HG03045 (cell line): ENCODE data around the gene ARHGEF19.
"Not testable (repeated sequence)": the region's sequence is repeated elsewhere in the genome, so short reads cannot be mapped to it uniquely, and the experiment has no call there.

Experiments
- ATAC-seq: cut with Tn5 transposase; IDR thresholded peaks from one replicate; pipeline ENCODE4 v1.9.1; 2021; ENCODE audit warnings: mild to moderate bottlenecking, moderate library complexity; ENCODE audit not compliant: unreplicated experiment

The ARHGEF19 gene

DNA sequence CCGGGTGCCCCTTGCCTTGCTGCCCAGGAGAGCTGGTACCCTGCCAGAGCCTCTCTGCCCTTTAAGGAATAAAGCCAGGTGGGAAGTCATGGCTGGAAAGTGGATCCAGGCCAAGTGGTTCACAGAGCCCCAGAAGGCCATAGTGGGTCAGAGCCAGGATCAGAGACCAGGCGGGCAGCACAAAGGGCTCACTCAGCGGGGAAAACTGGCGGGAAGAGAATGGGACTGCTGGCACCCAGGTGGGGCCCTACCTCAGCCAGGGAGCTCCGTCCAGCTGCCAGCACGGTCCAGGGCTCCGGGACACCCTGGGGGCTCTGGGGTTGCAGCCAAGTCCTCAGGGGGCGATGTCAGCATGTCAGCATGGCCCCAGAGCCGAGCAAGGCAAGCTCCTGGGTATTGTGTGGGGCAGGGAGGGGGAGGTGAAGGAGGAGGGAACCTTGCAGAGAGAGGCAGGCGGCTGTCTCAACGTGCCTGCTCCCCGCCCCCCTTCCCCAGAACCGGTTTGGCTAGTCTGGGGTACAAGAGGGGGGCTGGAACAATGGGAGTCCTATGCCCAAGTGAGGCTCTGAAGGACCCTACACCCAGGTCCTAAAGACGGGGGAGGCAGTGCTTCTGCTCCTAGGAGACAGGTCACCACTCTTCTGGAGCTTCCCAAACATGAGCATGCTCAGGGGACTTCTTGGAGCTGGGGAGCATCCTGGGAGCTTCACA is at the start of gene ARHGEF19:
TSS of gene ARHGEF19 (minus strand) at position 402 of the 711 bp plus-strand sequence. CDS start 3,598 bp downstream, outside the sequence.
- no peak for ATAC-seq

DNA sequence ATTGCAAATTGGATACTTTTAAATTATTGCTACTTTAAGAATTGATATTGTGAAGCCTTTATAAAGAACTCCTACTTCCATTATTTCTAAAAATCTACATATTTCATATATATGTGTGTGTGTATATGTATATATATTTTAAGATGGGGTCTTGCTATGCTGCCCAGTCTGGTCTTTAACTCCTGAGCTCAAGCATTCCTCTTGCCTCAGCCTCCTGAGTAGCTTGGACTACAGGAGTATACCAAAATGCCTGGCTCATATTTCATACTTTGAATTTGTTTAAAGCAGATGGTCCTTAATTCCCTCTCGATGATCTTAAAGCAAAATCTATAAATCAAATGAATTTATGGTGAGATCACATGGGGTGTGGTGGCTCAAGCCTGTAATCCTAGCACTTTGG is 49.6 kb upstream of the ARHGEF19 start:
- no peak for ATAC-seq

DNA sequence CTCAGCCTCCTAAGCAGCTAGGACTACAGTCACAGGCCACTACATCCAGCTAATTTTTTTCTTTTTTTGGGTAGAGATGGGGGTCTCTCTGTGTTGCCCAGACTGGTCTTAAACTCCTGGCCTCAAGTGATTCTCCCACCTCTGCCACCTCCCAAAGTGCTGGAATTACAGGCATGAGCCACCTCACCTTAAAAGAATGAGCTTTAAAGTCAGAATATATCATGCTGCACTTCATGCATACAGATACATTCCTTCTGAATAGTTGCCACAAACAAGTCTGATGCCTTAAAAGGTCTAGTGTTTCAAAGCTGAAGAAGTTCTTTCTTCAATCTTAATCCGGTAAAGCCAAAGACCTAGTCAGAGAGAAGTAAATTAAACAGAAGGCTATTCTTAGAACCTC is 48.4 kb upstream of the ARHGEF19 start:
- ATAC-seq: no peak

DNA sequence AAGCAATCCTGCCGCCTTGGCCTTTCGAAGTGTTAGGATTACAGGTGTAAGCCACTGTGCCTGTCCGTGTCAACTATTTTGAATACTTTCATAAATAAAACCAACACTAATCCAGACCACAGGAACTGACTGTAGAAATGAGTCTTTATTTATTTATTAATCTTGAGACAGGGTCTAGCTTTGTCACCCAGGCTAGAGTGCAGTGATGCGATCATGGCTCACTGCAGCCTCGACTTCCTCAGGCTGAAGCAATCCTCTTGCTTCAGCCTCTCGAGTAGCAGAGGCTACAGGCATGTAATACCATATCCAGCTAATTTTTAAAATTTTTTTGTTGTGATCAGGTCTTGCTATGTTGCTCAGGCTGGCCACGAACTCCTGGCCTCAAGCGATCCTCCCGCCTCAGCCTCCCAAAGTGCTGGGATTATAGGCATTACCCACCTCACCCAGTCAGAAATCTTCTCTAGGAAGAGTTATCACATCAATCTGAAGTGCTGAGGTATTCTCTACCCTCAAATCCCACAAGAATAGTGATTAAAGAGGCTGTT is 46.2 kb upstream of the ARHGEF19 start:
- ATAC-seq: no peak

DNA sequence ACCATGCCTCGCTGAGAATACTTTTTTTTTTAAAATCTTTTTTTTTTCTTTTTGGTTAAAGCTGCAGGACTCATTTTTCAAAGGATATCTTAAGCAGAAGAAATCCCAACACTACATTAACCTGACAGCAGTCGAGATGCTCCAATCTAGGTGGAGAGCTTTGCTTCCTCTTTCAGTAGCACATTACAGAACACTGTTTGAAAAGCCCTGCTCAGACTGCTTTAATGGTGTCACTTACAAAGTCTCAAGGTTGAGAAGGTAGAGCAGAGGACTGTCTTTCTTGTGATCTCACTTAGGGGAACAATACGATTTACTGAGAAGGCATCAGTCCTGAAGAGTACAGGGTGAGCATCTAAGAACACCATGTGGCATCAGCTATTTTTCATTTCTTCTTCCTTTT is 45.5 kb upstream of the ARHGEF19 start:
- no peak for ATAC-seq

DNA sequence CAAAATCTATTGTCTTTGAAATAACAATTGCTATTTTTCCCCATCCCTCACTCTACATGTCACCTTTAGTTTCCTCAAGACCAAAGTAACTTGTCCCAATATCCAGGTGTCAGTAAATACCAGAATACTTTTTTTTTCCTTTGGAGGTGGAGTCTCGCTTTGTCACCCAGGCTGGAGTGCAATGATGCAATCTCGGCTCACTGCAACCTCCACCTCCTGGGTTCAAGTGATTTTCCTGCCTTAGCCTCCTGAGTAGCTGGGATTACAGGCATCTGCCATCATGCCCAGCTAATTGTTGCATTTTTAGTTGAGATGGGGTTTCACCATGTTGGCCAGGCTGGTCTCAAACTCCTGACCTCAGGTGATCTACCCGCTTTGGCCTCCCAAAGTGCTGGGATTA is 45.1 kb upstream of the ARHGEF19 start:
- ATAC-seq: not testable (repeated sequence)

DNA sequence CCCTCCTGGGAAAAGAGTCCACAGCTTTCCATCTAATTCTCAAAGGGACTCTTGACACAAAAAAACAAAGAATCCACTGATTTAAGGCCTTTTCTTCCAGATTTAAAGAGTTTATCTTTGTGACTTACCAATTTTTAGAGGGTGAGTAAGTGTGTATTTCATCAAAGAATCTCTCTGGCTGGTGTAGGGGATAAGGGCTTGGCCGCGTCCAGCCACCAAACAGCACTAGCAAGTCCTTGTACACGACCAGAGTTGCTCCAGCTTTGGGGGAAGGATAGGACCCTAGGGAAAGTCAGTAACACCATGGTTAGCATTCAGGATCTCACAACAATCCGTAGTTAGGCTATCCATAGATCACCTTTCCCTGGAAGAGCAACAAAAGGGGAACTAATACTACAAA is 44.0 kb upstream of the ARHGEF19 start:
- no peak for ATAC-seq

DNA sequence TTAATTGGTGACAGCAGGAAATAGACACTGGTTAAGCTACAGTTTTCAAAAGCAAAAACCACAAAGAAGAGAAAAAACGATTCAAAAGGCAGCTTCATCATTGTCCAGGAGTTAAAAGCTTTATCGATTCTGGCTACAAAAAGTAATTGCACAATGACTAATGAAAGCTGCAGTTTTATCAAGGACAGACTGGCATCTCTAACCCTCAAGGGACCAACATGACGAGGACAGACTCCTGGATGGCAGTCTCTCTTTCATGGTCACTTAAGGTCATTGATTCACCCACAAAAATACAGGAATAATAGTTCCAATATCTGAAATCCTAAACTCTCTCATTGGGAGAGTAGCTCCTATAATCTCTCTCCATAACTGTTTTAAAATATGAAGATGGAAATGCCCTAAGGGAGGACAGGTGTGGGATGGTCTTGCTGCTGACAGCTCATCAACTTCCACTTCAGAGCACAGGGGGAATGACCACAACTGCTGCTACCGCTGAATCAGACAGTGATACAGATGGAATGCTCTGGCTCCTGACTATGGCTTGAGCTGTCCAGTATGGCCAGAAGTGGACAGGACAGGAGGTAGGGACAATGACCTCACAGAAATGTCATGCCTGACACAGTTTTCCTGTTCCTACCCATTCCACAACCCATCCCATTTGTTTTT is 41.9 kb upstream of the ARHGEF19 start:
- no peak for ATAC-seq

DNA sequence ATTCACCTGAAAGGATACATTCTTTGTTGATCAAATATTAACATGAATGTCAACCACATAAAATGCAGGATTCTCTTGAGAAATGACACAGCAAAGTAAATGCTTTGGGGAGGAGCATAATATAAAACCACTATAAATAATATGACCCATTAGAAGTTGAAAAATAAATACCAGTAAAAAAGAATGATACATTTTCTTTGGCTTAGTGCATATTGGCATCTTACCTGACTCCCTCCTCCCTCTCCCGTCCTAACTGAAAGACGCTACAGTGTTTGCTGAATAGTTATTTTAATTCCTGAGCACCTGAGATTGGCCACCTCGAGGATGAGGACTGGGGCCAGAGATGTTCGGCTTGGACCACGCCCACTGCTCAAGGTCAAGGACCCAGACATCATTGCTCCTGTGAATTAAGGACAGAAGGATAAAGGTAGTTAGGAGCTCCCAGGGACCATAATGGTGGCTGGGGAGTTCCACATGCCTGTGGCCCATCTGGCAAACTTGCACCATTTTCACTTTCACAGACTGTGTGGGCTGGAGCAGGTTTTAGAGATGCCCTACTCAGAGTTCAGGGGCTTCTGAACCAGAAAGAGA is 41.0 kb upstream of the ARHGEF19 start:
- ATAC-seq: no peak

DNA sequence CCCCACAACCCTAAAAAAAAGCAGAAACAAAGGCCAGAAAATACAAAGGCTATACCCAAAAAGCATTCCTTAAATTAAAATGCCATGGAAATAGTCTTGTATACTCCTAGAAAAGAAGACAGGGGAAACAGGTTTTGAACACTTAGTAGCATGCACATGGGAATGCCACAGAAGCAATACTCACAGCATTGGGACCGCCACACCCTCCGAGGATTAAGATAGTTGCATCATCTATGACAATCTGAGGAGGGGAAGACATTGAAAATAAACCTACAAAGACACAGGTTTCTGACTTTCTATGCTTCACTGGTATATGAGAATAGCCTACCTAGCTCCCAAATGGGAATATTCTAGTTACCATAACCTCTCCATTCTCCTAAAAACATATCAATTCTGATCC is 40.5 kb upstream of the ARHGEF19 start:
- no peak for ATAC-seq

DNA sequence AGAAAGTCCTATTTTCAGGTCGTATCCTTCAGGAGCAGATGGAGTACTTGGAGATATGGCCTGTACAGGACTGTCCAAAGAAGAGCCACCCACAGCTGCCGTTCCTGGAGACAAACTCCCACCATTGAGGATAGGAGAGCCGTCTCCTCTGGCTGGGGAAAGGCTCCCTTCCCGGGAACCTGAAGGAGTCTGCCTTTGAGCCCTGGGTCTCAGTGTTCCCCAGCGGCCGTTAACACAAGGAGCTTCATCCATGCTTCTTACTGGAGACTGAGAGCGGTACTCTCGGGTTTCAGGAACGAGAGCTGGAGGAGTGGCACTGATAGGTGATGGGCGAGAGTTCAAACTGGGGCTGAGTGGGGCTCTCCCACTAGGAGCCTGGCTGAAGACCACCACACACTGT is 38.9 kb upstream of the ARHGEF19 start:
- ATAC-seq: no peak

DNA sequence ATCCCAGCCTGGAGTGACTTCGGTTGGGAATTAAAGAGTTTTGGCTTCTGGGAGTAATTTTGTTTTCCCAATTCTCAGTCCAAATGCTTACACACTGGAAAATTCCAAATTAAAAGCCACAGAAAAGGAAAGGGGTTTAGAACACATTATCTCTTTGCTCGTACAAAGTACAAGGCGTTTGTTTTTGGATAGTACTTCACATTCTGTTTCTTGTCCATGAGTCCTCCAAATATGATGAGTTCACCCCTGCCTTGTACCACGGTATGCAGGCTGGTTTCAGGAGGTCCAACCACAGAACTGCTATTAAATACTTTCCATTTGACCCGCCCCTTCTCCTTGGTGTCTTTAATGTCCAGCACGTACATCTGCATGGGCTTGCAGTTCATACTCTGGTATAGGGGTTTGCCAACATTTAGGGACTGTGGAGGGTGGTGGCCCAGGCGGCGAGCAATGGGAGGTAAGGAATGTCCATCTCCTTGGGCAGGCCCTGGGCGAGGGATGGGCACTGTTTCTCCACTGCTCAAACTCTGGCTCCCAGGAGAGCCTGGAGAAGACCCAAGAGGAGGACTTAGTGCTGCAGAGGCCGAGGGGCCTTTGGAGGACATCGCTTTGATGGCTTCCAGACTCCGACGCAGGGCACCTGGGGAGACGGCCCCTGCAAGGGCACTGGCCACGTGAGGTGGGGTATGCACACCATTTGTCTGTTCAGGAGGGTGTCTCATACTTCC is 38.2 kb upstream of the ARHGEF19 start:
- no peak for ATAC-seq

DNA sequence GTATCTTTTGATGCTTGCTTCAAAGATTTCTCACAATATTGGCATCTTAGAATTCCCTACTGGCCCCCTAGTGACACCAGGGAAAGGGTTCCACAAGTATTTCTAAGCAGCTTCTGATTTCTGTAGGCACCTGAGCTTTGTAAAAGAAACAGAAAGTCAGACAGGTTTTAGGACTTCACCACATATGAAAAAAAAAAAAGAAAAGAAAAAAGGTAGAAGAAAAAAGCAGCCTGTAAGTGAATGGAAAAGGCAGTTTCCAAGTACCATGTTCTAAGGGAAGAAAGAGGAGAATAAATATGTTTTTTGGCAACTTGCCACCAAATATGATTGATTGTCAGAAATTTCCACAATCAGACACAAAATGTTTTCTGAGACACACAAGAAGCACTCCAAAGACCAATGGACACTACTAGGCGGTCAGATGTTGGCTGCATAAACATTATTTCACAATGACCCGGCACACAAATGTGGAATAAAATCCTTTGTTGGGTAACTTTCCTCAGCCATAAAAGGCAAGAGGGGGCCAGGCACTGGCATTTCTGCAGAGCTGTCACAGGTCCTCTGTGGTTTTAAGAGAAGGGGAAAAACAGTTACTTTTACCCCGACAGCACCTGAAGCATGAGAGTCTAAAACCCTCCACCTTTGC is 37.3 kb upstream of the ARHGEF19 start:
- ATAC-seq: no peak

DNA sequence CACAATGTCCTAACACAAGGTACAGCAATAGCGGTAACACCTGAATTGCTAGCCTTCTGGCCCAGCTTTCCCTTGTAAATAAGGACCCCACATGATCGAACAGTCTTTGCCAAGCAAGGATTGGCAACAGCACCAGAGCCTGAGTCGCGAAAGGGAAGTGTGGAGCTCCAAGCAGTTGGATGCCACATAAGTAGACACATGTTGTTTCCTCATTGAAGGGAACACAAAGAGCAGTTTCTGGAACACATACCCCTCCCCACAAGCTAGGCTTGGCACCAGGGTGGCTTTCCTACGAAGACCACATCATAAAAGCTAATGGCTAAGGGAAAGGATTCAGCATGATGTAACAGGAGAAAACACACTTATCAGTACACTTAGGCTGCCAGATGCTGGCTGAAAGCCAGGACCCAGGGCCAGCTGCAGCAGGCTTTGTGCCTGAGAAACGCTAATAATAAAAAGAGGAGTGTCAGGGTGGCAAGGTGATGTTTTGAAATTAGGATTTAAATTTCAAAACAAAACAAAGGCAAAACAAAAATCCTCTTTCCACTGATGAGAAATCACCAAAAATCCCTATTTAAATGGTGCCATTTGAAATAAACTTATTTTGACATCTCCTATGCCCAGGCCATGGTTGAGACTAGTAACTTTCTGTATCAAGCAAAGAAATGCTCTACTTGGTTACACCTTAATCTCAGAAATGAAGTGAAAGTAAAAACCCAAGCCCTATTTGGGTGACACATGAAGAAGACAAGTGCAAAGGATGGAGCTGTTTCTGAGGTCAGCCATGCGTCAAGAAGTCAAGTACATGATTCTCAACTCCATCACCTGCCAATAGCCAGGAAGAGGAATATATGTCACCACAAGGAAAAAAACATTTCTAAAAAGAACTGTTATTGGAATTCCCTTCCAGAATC is 36.4 kb upstream of the ARHGEF19 start:
- no peak for ATAC-seq

DNA sequence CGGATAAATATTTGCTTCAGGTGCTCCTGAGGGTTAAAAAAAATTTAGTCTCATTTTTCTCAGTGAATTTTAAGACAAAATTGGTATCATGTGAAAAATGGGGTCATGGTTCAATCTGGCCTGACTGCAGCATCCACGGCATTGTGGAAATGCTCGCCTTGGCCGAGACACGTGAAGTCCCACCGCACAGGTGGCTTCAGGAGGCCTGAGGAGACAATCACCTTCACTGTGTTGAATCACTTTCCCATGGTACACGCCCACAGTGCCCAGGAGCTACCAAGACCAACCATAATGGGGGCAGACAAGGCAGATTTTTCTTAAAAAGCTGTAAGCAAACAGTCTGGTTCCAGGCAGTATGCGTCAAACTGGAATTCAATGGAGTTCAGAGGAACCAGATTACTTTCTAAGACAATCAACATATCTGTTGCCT is 35.6 kb upstream of the ARHGEF19 start:
- ATAC-seq: no peak

DNA sequence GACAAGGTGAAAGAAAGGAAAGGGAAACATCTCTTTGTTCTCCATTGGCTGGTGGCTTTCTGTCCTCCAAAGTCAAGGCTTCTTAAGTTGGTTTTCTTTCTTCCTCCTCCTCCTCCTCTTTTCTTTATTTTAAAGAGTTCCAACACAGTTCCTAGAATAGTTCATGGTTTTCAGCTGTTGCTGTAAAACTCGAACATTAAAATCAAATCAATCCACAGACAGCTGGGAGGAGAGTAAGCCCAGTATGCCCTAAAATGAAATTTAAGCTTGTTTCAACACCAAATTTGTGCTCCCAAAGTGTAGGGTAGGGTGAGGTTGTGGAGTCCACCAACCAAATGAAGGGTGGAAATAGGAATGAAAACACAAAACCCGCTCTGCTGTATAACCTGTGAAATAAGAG is 35.0 kb upstream of the ARHGEF19 start:
- no peak for ATAC-seq

DNA sequence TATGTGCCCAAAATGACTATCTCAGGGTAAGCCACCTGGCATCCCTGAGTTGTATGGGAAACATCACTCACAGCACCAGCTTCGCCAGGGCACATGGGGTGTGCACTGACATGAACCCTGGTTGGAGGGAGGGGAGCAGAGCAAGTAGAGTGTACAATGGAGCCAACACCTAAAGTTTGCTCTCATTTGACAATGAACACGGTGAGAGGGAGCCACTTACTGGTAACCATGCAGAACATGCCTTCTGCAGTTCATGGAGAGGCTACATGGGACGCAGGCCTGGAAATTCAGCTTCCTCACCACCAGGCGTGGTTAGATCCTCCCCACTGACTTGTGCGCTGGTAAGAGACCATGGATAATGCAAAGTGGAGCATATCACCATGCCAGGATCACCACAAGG is 34.5 kb upstream of the ARHGEF19 start:
- ATAC-seq: no peak

DNA sequence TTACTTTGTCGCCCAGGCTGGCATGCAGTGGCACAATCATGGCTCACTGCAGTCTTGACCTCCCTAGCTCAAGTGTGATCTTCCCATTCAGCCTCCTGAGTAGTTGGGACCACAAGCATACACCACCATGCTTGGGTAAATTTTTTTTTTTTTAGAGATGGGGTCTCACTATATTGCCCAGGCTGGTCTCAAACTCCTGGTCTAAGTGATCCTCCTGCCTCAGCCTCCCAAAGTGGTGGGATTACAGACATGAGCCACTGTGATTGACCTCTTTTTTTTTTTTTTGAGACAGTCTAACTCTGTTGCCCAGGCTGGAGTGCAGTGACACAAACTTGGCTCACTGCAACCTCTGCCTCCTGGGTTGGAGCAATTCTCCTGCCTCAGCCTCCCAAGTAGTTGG is 33.8 kb upstream of the ARHGEF19 start:
- not testable (repeated sequence) for ATAC-seq

DNA sequence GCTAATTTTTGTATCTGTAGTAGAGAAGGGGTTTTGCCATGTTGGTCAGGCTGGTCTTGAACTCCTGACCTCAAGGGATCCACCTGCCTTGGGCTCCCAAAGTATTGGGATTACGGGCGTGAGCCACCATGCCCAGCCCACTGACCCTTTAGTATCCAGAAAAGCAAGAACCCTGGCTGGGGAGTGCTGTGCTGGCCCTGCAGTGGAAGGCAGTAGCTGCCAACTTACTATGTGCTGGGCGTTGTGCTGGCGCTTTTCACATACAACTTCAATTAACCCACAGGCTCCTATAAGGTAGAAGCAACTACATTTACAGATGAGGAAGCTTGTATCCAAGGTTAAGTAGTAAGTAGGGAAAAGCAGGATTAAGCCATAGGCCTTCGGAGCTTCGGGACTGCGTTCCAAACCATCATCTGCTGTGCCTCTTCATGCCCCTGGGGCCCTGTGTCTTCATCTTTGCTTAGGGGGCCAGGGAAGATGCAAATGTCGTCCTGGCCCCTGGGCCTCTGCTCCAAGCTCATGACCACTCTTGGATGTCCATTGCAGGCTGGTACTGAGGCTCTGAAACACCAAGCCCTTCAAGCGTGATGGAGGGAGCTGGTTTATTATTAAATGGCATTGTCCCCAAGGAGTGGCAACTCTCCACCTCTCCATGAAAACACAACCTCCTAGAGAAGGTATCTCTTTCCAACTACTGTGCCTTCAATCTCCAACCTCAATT is 33.2 kb upstream of the ARHGEF19 start:
- ATAC-seq: no peak
